ENCODE measurements around the gene RLF.

DNA sequence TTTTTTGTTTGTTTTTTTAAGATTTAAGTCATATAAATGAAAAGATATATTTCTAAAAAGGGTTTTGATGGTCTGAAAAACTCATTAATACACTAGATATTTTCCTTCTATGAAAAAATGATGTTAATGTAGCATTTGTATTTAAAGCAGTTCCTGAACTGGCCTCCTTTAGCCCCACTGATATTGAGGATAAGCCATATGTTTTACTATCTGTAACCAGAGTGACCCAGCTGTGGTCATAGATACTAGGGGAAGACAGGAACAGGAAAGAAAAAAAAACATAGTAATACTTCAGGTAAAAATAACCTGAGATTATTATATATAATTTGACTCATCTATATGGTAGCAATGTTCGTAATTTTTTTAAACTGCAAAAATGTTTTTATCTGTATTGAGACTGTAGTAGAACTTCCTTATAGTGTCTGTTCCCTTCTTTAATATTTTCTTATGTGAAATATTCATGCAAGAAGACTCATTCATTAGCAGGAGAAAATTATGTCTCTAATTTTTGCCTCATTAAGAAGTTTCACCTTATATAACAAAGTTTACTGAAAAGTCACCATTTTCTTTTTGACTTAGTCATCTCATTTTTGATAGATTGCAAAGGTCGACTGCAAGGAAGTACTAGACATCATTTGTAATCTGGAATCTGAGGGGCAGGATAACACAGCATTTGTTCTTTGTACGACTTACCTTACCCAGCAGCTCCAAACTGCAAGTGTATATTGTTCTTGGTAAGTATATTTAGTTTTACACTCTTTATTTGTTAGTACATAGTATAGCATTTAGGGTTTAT lies 61.0 kb downstream of the RLF start:
- no peak for TF ChIP-seq GATA2 (IDR thresholded peaks at IDR 0.05; ENCODE audit: low read depth, low read length)
- TF ChIP-seq GATA3 (IDR thresholded peaks at IDR 0.05; ENCODE audit: low read depth, low read length): no peak

All from SH-SY5Y (cell line).